ENCODE data around the gene APBA2. TPM values are rescaled to one million over a fixed set of nuclear protein-coding genes. Genes with fewer than 3 reads are reported as not detected.

The APBA2 gene
- total RNA-seq, 2 donors from 2014 or later: 11.8 to 16.4 TPM

- peaks cover 8 to 16% of the 10 kb centered on the region in 2 donors for H3K36me3 Mint-ChIP-seq
Observed at GRCh38 chr15:29050870-29051269, 165.1 kb downstream of the APBA2 start.

DNA sequence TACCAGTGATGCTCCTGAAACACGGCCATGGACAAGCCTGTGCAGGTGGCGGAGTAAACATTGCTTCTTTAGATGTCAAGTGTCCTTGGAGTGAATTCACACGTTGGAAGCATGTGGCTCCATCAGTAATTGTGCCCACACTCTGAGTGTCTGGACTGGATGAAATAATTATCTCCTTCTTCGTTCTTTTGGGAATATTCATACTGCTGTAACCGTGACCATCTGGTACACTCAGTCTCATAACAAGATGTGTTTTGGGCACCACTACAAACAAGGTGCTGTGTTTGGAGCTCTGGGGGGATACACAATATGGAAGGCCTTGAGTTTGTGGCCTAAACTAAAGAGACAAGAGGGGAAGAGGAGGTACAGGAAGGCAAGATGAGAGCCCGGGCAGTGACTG, 165.6 kb downstream of the APBA2 start:
- no peak overlapping the region for H3K27ac Mint-ChIP-seq
- H3K36me3 Mint-ChIP-seq: peaks cover 8 to 16% of the 10 kb centered on the region in 2 donors
- DNase-seq (ENCODE audit: low spot score in 2 of 2) (no peak), ATAC-seq (no peak)
- H3K9me3 Mint-ChIP-seq: no peaks in the 10 kb centered on the region

More at GRCh38 chr15:29050870-29051269, 165.1 kb downstream of the APBA2 start:
- peak; percentile 96 for ATAC-seq
- Mint-ChIP-seq H3K27ac (no peak overlapping the region), H3K9me3 (no peaks in the 10 kb centered on the region)
- no peak for DNase-seq (ENCODE audit: low spot score in 2 of 2)

GRCh38 chr15:29053006-29053405, 167.2 kb downstream of the APBA2 start:
- ATAC-seq: no peak
- Mint-ChIP-seq H3K9me3 (no peaks in the 10 kb centered on the region), H3K27ac (no peak overlapping the region), H3K36me3 (peaks cover 8 to 11% of the 10 kb centered on the region in 2 donors)
- DNase-seq (ENCODE audit: low spot score in 2 of 2): no peak

GRCh38 chr15:29053661-29054131, 167.9 kb downstream of the APBA2 start:
- Mint-ChIP-seq H3K36me3 (peaks cover 8 to 11% of the 10 kb centered on the region in 2 donors), H3K9me3 (no peaks in the 10 kb centered on the region), H3K27ac (no peak overlapping the region)
- ATAC-seq: no peak
- no peak for DNase-seq (ENCODE audit: low spot score in 2 of 2)

GRCh38 chr15:29054171-29055045, 168.6 kb downstream of the APBA2 start:
- H3K36me3 Mint-ChIP-seq: peaks cover 13 to 16% of the 10 kb centered on the region in 2 donors
- ATAC-seq: no peak
- H3K27ac Mint-ChIP-seq: no peak overlapping the region
- H3K9me3 Mint-ChIP-seq: no peaks in the 10 kb centered on the region
- DNase-seq (ENCODE audit: low spot score in 2 of 2): no peak

DNA sequence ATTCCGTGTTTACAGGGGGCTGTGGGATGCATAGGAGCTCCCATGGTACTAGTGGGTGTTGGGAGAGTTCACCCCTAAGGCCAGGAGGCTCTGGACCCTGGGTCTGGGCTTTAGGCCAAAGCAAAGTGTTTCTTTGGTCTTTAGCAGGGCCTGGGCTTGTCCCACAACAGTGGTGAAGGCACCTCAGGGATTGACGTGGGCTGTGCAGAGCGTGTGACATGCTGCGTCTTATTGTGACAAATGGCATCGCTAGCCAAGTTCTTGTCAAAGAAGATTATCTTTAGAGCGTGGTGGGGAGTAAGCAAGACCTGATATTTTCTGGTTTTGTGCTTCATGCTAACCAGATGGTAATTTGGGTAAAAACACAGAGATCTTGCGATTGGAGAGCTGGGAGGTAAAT, 170.1 kb downstream of the APBA2 start:
- no peaks in the 10 kb centered on the region for H3K9me3 Mint-ChIP-seq
- no peak for ATAC-seq
- peak in 1 of 2 donors; percentile 9 for DNase-seq (ENCODE audit: low spot score in 2 of 2)
- H3K27ac Mint-ChIP-seq: no peak overlapping the region
- peaks cover 12 to 13% of the 10 kb centered on the region in 2 donors for H3K36me3 Mint-ChIP-seq

DNA sequence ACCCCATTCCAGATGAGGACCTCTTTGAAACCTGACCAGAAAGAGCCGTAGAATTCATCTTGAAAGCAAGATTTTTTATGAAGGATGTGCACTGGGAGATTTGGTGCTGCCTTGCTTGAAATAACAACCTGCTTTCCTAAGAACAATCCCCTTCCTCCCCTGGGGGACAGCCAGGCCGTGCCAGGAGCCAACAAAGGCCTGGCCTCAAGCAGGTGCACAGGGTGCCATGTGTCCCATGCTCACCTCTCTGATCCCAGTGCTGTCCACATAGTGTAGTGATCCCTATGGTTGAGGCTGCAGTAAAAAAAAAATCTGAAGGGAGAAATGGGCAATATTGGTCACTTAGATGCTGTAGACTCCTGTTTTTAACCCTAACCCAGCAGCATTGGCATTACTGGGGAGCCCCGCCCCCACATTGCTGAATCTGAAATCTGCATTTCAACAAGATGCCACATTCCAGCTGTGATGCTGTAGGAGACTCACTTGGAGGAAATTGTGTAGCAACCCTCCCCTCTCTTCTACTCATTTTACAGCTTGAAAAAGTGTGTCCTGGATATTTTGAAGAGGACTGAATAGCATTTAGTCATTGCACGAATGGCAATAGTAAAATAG, 171.2 kb downstream of the APBA2 start:
- DNase-seq (ENCODE audit: low spot score in 2 of 2): no peak
- Mint-ChIP-seq H3K36me3 (peaks cover 12 to 13% of the 10 kb centered on the region in 2 donors), H3K27ac (peak overlapping the region in 1 of 2 donors; percentile 65), H3K9me3 (no peaks in the 10 kb centered on the region)
- ATAC-seq: no peak

GRCh38 chr15:29057856-29058255, 172.1 kb downstream of the APBA2 start:
- DNase-seq (ENCODE audit: low spot score in 2 of 2) (no peak), ATAC-seq (no peak)
- no peaks in the 10 kb centered on the region for H3K9me3 Mint-ChIP-seq
- H3K27ac Mint-ChIP-seq: peak overlapping the region in 1 of 2 donors; percentile 33
- H3K36me3 Mint-ChIP-seq: peaks cover 11 to 13% of the 10 kb centered on the region in 2 donors

DNA sequence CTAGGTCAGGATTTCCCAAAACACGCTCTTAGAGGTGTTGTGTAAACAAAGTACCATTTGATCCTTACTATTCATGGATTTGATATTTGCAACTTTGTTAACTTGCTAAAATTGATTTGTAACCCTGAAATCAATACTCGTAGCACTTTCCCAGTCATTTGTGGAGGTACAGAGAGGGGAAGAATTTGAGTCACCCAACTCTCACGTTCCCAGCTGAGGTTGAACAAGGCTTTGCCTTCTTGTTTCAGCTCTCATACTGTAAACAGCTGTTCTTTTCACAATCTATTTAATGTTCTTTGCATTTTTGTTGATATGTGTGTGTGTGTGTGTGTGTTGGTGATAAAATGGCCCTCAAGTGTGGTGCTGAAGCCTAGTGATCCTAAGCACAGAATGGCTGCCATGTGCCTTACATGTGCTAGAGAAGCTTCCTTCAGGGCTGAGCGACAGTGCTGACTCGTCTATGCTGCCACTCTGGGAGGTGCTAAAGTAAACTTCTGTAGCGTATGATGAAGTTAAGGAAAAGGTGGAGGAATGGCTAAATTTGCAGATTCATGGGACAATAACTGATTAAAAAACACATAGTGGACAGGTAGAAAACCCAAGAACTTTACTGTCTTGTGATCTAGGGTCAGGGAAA, 173.2 kb downstream of the APBA2 start:
- H3K27ac Mint-ChIP-seq: no peak overlapping the region
- peaks cover 5% of the 10 kb centered on the region in 2 donors for H3K36me3 Mint-ChIP-seq
- peak; percentile 54 to 95 for ATAC-seq
- H3K9me3 Mint-ChIP-seq: no peaks in the 10 kb centered on the region
- DNase-seq (ENCODE audit: low spot score in 2 of 2): peak in 1 of 2 donors; percentile 26

DNA sequence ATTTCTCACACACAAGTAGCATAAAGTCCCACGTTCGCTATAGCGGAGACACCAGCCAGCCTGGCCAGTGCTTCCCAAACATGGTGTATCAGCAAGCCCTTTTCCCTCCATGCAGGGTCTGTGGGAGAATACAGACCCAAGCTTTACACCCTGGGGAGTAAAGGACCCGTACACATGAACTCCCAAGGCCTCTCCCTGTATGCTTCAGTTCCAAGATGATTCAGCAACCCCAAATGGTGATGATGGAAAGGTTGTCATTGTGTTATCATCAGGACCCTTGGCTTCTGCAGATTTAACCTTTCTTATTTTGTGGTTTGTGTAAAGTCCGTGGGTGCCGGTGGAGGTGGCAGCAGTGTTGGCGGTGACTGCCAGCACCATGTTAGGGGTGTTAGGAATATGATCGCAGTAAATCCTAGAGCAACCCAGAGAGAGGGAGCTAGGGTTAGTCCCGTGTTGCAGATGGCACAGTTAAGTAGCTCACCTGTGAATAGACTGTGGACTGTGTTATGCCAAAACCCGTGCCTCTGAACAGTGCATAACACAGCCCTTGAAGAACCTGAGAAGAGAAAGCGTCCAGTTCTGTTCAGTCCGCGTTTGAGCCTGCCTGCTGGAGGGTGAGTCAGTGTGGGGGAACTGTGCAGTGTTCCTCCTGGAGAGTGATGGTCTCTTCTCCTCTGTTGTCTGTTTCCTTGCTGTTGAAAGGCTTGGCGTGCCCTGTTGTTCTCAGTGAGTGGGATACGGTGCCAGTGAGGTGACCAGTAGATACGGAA, 174.3 kb downstream of the APBA2 start:
- ATAC-seq (no peak), DNase-seq (ENCODE audit: low spot score in 2 of 2) (peak in 1 of 2 donors; percentile 28)
- no peaks in the 10 kb centered on the region for H3K9me3 Mint-ChIP-seq
- peaks cover 5% of the 10 kb centered on the region in 2 donors for H3K36me3 Mint-ChIP-seq
- H3K27ac Mint-ChIP-seq: no peak overlapping the region

DNA sequence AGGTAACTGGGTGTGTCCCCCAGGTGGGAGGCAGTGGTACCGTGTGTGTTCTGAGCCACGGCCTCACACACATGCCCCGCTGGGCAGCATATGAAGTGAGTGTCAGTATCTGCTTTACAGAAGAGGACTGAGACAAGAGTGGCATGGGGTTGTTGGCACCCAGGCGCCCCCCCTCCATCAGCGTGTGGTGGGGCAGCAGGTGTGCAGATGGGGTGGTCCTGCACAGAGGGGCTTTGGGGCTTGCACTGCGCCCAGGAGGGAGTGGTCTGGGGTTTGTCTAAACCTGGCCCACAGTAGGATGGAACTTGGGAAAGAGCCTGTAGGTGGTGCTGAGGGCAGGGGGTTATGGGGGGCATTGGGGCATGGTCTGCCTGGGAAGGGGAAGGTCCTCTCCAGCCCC, 176.0 kb downstream of the APBA2 start:
- no peak overlapping the region for H3K27ac Mint-ChIP-seq
- H3K9me3 Mint-ChIP-seq: peaks cover 0 to 3% of the 10 kb centered on the region in 2 donors
- no peak for ATAC-seq
- peaks cover 9 to 11% of the 10 kb centered on the region in 2 donors for H3K36me3 Mint-ChIP-seq
- DNase-seq (ENCODE audit: low spot score in 2 of 2): no peak

GRCh38 chr15:29062179-29062591, 176.4 kb downstream of the APBA2 start:
- Mint-ChIP-seq H3K27ac (no peak overlapping the region), H3K36me3 (peaks cover 9 to 11% of the 10 kb centered on the region in 2 donors), H3K9me3 (peaks cover 0 to 3% of the 10 kb centered on the region in 2 donors)
- no peak for ATAC-seq
- DNase-seq (ENCODE audit: low spot score in 2 of 2): no peak

GRCh38 chr15:29062626-29063025, 176.9 kb downstream of the APBA2 start:
- peaks cover 9 to 11% of the 10 kb centered on the region in 2 donors for H3K36me3 Mint-ChIP-seq
- DNase-seq (ENCODE audit: low spot score in 2 of 2): no peak
- no peak overlapping the region for H3K27ac Mint-ChIP-seq
- no peak for ATAC-seq
- H3K9me3 Mint-ChIP-seq: peaks cover 0 to 3% of the 10 kb centered on the region in 2 donors

DNA sequence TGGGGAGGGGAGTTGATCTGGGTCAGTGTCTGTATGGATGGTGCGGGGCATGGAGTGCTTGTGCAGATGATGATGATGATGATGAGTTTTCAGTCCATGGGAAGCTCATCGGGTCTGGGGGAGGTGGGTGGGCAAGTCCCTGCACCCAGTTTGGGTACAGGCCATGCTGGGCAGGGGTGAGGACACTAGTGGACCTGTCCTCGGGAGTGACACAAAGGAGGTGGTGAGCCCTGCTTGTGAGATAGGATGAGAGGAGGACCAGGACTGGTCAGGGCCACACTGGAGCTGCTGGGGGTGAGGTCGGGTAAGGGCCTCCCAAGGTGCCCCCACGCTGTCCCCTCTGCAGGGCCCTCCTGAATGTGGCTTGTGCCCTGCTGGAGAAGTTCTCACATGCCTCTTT, 177.9 kb downstream of the APBA2 start:
- DNase-seq (ENCODE audit: low spot score in 2 of 2) (no peak), ATAC-seq (no peak)
- Mint-ChIP-seq H3K27ac (no peak overlapping the region), H3K9me3 (peaks cover 0 to 3% of the 10 kb centered on the region in 2 donors), H3K36me3 (peaks cover 9 to 11% of the 10 kb centered on the region in 2 donors)

DNA sequence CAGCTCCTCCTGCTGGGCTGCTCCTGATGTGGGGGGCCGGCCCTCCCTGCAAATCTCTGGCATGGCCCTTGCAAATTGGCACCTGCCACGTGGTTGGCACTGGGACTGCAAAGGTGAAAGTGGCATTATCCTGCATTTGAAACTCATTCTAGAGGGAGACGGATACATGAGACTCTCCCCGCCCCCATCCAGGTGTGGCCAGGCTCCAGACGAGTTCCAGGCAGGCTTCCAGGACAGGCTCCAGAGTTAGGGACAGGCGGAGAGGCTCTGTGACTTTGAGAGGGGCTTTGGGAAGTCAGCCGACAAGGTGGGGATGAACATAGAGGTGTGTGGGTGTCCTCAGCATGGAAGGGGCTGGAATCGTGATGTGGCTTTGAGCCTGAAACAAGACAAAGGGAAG, 178.5 kb downstream of the APBA2 start:
- ATAC-seq (no peak), DNase-seq (ENCODE audit: low spot score in 2 of 2) (no peak)
- peaks cover 0 to 6% of the 10 kb centered on the region in 2 donors for H3K9me3 Mint-ChIP-seq
- peaks cover 7 to 11% of the 10 kb centered on the region in 2 donors for H3K36me3 Mint-ChIP-seq
- no peak overlapping the region for H3K27ac Mint-ChIP-seq

DNA sequence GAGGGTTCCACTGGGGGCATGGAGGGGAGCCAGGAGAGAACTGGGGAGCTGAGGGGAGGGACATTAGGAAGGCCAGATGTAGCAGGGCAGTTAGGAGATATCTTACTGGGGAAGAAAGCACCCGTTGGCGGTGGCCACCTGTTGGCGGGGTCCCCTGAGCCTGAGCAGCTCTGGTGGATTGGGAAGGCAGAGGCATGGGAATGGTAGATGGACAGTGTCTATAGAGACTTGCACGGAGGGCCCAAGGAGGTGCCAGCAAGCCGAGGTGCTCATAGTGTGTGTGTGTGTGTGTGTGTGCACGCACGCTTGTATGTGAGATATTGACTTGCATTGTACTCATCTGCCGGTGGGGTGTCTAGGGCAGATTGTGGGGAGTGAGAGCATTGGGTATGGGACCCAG, 179.0 kb downstream of the APBA2 start:
- ATAC-seq (no peak), DNase-seq (ENCODE audit: low spot score in 2 of 2) (no peak)
- Mint-ChIP-seq H3K9me3 (peaks cover 0 to 6% of the 10 kb centered on the region in 2 donors), H3K27ac (no peak overlapping the region), H3K36me3 (peaks cover 10 to 15% of the 10 kb centered on the region in 2 donors)

Data from activated naive CD4-positive, alpha-beta T cell treated with anti-CD3 and anti-CD28 coated beads, Interleukin-2, amount 50 U/mL, for 72 hours (primary cell).